ENCODE results near the gene HIGD2A.
"Not testable (repeated sequence)": the region's sequence is repeated elsewhere in the genome, so short reads cannot be mapped to it uniquely, and the experiment has no call there.

The HIGD2A gene

GRCh38 chr5:176396330-176396729 is 7.8 kb downstream of the HIGD2A start:
- no peak for DNase-seq

GRCh38 chr5:176397736-176398420 is 9.3 kb downstream of the HIGD2A start:
- DNase-seq, result no peak

- no peak for DNase-seq
Measured at GRCh38 chr5:176400382-176401156, 12.0 kb downstream of the HIGD2A start.

- no peak for DNase-seq
Measured at GRCh38 chr5:176401281-176402205, 13.0 kb downstream of the HIGD2A start.

GRCh38 chr5:176405656-176406435 is 17.3 kb downstream of the HIGD2A start:
- no peak for DNase-seq

GRCh38 chr5:176406436-176407052 is 18.0 kb downstream of the HIGD2A start:
- DNase-seq, result no peak

- DNase-seq, result no peak
Measured at GRCh38 chr5:176407456-176408251, 19.1 kb downstream of the HIGD2A start.

- not testable (repeated sequence) for DNase-seq
Measured at GRCh38 chr5:176408252-176408573, 19.7 kb downstream of the HIGD2A start.

GRCh38 chr5:176408590-176408989 is 20.0 kb downstream of the HIGD2A start:
- DNase-seq, result no peak

- DNase-seq, result no peak
Measured at GRCh38 chr5:176409765-176410164, 21.2 kb downstream of the HIGD2A start.

GRCh38 chr5:176410486-176411180 is 22.1 kb downstream of the HIGD2A start:
- no peak for DNase-seq

GRCh38 chr5:176412517-176413254 is 24.1 kb downstream of the HIGD2A start:
- no peak for DNase-seq

- DNase-seq, result no peak
Measured at GRCh38 chr5:176413255-176413565, 24.7 kb downstream of the HIGD2A start.

GRCh38 chr5:176413709-176414191 is 25.2 kb downstream of the HIGD2A start:
- DNase-seq, result no peak

GRCh38 chr5:176414704-176415103 is 26.2 kb downstream of the HIGD2A start:
- DNase-seq, result no peak

- no peak for DNase-seq
Measured at GRCh38 chr5:176415240-176415951, 26.8 kb downstream of the HIGD2A start.

- peak; percentile 35 for DNase-seq
Measured at GRCh38 chr5:176415952-176416924, 27.7 kb downstream of the HIGD2A start, which contains the start of gene CLTB. TSS of gene CLTB (minus strand) at chr5:176416539. CDS start at chr5:176416363, 176 bp downstream.

- DNase-seq, result no peak
Measured at GRCh38 chr5:176416965-176417364, 28.4 kb downstream of the HIGD2A start.
